Measurements from ENCODE around the gene PDGFRA.

GRCh38 chr4:54330896-54331295 is 101.8 kb downstream of the PDGFRA start:
- TF ChIP-seq CTCF (IDR thresholded peaks at IDR 0.05), result no peak
- TF ChIP-seq POLR2A (IDR thresholded peaks at IDR 0.05), result no peak

All from Peyer's patch (tissue), 4 donors.